NOMO-1 (cell line): ENCODE measurements around the gene KCNIP3.

Source experiments
- DNase-seq, 2 experiments: peaks; one replicate each; lab custom pipeline; 2025; ENCODE audit not compliant: unreplicated experiment in 2 of 2; lab: John Stamatoyannopoulos, UW

KCNIP3 gene

DNA sequence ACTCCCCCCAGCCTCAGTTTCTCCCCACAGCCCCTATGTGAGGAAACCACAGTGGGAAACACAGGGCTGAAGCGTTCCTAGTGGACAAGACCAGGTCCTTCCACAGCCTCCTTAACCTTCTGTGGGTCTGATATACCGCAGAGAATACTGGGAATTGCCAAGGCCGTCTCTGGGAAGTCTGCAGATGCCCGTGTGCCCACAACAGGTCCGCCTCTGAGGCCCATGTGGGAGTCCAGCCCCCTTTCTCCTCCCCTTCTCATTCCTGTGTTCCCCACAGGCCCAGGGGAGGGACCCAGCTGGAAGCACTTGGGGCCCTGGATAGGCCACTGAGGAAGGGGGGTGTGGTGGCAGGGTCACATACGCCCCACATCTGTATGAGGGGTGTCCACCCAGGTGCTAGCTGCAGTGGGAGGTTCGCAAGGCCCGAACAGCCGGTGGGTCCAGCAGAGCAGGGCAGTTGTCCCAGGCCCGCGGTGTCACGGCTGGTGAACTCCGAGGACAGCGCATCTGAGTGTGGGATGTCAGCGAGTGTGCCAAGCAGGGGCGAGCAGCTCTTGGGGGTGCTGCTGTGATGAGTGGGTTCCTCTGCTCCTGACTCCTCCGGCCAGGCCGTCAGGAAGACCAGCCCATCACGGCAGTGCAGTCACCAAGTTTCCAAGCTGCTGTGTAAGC, 2.4 kb upstream of the KCNIP3 start:
- DNase-seq: no peak

DNA sequence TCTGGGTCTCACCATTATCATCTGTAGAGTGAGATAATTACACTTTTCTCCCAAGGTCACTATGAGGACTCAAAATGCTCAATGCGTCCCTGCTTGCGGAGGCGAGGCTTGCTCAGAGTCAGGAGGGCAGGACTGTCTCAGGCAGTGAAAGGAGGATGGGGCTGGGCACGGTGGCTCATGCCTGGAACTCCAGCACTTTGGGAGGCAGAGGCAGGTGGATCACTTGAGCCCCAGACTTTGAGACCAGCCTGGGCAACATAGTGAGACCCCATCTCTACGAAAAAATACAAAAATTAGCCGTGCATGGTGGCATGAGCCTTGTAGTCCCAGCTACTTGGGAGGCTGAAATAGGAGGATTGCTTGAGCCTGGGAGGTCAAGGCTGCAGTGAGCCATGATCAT, 1.8 kb upstream of the KCNIP3 start:
- DNase-seq: no peak

DNA sequence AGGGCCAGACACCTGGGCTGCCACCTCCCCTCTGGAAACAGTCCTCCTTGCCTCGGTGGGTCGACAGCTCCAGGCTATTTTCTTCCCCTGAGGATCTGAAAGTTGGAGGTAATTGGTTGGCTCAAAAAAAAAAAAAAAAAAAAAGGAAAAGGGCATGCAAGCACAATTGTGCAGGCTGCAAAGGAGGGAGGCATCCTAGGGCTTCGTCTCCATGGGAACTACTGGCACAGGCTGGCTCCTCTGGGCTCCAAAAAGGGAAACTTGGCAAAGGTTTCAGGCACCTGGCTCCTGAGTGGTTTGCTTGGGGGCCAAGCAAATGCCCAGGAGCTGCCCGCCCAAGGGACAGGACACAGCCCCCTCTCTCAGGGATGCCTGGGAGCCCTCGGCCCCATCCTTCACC, 1.1 kb upstream of the KCNIP3 start:
- no peak for DNase-seq

DNA sequence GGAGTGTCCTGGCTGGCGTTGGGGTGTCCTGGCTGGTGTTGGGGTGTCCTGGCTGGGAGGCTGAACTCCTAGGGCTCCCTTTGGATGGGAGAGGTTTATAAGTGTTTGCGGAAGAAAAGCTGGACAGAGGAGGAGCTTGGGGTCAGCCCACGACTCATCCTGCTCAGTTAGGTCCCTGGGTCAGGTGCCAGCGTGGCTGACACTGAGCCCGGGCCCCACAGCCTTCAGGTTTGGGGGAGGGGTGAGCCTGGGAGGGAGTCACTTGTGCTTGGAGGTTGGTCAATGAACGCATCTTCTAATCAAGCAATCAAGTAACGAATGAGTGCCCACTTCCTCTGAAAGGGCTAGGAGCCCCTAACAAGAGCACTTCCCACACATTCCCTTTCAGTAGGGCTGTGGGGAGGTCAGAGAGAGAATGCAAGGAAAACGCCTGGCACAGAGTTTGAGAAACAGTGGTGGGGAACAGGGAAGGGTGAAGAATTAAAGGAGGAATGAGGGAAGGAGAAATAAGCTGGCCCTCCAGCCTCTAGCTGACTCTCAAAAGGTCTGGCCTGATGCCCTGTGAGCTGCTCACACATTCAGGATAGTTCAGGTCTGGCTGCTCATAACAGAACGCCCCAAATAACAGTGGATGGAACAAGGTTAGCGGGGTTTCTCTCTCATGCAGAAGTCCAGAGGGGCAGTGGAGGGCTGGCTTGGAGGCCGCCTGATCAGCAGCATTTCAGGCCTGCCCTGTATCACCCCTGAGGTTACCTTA, 670 bp downstream of the KCNIP3 start:
- DNase-seq: no peak

DNA sequence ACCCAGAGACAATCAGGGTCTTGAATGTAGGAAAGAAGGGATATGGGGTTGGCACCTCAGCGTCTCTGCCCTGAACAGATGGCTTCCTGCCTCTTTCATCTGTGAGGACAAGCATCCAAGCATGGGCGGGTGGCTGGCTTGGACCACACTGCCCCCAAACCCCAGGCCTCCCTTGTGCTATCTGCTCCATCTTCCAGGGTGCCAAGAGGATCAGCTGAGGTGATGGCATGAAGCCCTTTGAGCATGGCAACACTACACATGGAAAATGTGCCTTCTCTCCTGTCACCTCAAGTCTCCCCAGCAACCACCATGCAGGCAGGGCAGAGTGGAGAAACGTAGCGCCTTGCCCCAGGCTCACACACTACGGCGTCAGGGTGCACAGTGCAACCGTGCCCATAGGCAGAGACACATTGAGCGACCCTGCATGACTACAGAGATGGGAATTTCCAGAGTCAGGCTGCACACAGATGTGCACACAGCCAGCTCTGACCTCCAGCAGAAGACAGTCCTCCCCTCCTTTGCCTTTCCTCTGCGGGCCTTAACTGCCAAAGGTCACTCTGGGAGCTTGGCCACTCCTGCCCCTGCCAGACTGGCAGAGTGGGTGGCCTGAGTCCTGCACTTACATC, 1.5 kb downstream of the KCNIP3 start:
- no peak for DNase-seq

DNA sequence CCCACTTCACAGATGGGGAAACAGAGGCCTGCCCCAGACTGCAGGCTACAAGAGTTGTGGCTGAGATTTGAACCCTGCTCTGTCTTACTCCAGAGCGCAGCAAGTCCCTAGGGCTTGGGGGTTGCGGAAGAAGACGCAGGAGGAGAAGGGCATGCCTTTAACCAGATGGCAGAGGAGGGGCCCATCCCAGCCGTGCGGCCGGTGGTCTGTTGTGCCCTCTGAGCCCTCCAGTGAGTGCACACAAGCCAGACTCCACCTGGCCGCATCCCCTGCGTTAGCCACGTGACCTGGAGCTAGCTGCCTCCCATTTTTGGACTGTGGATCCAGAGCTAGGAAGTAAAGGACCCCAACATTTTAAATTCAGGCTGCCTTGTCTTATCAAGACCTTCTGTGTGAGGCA, 2.8 kb downstream of the KCNIP3 start:
- no peak for DNase-seq

DNA sequence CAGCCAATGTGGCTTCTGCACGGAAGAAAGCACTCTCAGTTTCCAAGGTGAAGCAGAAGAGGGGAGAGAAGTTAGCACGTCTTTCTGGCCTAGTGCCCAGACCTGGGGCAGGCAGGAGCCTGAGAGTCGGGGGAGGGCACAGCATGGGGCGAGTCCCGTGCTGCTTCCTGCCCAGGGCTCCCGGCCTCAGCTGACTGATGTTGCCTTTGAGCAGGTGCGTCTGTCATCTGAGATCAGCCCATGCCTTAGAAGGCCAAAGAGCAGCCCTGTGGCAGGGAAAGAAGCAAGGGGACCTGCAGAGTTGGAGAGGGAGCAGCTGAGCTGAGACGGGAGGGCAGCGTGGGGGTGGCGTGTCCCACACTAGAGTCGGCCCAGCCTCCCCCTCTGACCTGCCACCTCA, 3.3 kb downstream of the KCNIP3 start:
- DNase-seq: no peak

DNA sequence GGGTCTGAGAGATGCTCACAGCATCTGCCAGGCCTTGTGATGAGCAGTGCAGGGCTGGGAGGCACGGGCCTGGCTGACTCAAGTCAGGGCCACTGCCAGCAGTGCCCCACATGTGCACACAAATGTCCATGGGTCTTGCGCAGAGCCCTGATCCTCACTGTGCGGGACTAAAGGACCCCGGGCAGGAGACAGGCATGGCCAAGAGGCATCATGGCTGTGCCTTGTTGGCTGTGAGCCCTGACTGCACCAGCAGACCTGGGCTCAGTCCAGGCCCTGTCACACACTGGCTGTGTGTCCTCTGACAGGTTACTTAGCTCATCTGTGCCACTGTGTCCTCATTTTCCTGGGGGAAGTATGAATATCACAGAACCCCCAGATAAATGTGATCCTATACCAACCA, 4.0 kb downstream of the KCNIP3 start:
- no peak for DNase-seq

DNA sequence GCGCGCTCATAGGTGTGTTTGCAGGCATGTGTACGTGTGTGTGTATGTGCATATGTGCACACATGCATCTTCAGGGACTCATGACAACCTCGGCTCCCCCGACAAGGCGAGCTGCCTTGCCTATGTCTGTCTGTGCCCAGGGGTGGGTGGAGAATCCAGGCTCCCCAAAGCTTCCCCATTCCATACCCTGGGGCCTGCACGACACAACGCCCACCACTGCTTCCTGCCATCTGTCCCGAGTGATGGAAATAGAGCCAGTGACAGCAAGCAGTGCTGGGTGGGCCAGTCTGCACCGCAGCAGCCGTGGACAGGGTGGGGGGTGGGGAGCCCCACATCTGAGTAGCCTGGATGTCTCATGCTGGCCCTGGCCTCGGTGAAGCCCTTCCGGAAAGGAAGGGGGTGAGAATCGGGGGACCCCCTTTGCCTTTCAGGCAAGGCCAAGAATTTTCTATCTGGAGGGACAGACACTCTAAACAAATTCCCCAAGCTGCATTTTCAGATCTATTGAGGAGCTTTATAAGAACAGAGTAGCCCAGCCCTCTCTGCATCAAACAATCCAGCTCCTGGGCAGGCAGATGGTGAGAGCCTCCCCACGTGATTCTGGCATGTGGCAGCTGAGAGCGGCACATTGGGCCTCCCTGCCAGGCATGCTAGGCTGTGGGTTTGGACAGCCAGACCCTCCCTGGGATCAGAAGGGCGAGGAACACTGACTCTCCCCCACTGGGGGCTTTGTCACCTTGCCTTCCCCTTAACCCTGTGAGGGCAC, 4.9 kb downstream of the KCNIP3 start:
- DNase-seq: no peak

DNA sequence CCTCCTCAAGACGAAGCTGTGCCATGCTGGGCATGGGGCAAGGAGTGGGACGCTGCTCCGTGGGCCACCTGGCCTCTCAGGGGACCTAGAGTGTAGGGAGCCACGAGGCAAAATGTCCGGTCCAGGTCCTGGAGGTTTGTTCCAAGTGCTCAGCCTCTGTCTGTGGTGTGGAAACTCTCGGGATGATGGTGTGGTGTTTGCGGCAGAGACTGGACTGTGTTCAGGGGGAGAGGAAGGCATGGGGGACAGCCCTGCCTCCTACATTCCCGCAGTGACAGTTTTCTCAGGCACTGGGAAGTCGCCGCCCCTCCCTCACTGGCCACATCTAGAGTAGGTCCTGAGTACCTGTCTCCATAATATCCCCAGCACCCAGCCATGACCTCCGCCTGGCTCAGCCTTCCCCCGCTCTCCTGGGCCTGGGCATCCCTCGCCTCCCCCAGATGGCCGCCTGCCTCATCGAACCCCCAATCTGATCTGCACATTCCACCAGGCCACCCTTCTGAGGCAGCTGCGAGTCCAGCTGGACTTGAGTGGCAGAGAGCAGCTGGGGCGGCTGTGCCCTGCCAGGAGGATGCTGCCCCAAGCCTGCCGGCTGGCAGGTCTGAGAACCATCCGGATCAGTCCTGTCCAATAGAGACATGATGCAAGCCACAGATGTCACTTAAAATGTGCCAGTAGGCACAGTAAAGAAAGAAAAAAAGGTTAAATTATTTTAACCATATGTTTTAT, 6.2 kb downstream of the KCNIP3 start:
- no peak for DNase-seq

DNA sequence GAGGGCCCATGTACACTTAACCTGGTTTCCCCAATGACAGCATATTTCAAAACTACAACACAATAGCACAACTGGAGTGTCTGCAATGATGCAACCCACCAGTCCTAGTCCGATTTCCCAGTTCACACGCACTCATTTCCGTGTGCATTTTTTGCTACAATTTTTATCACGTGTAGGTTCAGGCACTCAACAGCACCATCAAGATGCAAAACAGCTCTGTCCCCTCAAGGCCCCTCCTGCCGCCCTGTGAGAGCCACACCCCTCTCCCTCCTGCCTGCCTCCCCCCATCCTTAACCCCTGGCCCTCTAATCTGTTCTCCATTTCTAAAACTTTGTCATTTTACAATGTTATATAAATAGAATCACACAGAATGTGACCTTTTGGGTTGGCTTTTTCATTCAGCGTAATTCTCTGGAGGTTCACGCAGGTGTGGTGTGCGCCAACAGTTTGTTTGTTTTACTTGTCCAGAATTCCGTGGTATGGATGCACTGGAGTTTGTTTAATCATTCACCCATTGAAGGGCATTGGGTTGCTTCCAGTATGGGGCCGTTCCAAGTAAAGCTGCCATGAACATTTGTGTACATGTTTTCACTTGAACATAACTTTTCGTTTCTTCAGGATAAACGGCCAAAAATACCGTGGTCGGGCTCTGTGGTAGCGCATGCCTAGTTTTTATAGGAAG, 8.4 kb downstream of the KCNIP3 start:
- no peak for DNase-seq

DNA sequence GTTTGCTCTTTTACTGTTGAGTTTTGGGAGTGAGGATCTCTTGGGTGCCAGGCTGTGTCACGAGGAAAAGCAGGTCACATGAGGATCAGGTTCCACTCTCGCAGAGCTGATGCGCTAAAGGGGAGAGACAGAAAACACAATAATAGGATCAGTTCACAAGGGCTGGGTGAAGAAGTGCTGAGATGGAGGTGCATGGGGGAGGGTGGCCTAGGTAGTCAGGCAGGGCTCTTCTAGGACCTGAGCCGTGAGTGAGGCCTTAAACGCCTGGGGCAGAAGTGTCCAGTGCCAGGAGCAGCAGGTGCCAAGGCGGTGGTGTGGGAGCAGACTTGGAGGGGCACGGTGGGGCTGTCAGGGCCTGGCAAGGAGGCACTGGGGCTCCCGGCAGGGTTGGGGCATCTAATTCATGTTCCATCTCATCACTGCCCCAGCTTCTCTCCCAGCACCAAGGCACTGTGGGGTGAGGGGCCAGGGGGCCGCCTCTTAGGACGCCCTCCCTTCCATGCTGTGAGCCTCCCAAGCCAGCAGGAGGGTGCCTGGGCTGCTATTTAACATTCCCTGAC, 9.3 kb downstream of the KCNIP3 start:
- DNase-seq: no peak

DNA sequence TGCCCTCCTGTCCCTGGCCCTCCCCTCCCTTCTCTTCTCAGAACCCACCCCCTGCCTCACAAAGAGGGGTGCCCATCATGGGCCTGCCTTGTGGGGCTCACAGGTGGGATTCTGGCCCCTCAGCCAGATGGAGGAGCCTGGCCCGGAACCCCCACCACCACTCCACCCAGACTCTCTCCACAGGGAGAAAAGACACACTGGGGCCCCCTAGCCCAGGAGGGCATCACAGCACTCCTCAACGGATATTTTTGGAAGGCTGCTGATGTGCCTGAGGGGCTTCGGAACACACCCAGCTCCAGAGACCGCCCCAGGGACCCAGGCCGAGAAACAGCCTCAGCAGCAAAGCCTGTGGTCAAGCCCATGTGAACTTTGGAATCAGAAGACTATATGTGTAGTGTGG, 9.9 kb downstream of the KCNIP3 start:
- no peak for DNase-seq

DNA sequence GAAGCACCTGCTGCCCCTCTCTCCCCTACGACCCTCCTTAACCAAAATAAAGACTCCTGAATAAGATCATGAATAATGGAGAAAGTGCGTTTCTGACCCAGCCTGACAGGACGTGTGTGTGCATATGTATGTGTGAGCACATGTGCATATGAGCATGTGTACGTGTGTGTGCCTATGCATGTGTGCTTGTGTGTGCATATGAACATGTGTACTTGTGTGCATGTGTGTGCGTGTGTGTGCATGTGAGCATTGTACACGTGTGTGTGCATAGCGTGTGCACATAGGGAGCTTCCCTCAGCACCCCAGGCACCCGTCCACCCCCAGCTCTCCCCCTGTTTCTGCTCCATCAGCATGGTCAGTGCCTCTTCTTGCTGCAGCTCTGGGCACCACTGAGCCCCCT, 10.7 kb downstream of the KCNIP3 start:
- no peak for DNase-seq

DNA sequence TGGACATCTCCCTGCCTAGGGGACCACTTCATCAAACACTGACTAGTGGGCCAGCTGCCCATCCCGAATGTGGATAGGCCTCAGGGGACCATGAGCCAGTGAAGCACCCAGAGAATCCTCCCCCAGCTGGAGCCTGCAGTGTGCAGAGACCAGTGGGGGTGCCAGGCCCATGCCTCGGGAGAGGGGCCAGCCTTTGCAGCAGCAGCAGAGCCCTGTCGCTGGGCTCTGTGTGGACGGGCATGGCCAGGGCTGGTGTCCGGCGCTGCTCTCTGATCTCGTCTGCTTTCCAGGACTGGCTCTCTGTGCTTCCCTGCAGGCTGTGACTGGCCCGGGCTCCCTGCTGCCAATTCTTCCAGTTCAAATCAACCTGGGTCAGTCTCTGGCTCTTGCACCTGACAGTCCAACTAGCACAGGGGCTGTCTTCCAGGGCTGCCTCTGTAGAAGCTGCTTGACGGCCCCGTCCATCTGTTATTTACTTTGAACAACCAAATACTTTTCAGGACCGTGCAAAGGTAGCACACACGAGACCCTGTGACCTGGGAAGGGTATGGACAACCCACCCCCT, 11.4 kb downstream of the KCNIP3 start:
- DNase-seq: no peak

DNA sequence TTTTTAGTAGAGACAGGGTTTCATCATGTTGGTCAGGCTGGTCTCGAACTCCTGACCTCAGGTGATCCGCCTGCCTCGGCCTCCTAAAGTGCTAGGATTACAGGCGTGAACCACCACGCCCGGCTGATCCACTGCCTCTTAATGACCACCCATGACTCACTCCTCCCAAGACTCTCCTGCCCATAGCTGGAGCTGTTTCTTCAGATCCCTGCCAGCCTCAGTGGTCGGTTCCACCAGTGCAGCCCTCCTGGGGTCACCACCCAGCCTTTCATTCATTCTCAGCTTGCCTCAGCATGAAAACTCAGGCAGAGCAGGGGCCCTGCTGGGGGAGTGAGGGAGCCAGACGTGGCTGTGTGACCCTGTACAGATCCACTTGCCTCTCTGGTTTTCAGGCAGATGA, 12.5 kb downstream of the KCNIP3 start:
- DNase-seq: no peak

DNA sequence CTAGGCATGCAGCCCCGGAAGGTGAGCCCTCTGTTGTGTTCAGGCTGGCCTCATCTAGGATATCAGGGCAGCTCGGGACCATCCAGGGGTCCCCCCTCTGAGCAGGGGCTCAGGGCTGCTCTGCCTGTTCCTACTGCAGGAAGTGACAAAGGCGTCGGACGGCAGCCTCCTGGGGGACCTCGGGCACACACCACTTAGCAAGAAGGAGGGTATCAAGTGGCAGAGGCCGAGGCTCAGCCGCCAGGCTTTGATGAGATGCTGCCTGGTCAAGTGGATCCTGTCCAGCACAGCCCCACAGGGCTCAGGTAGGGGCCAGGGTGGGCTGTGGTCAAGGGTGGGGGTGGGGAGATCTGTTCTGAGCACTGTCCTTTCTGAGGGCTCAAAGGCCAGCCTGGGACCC, 13.1 kb downstream of the KCNIP3 start:
- no peak for DNase-seq

DNA sequence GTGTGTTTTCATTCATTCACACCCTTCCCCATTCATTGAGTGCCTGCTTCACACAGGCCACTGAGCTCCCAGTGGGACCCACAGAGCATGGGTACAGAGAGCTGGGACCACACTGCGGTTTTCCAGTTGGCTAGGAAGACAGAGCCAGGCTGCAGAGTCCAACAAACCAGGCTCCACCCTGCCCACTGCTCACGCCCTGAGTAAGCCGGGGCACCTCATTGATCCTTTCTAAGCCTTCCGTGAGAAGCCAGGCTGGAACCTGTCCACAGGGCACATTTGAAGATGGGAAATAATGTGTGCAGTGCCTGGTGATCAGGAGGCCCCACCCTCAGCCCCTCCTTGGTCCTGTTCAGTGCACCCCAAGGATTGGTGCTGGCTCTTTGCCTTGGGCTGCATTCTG, 13.5 kb downstream of the KCNIP3 start:
- no peak for DNase-seq

DNA sequence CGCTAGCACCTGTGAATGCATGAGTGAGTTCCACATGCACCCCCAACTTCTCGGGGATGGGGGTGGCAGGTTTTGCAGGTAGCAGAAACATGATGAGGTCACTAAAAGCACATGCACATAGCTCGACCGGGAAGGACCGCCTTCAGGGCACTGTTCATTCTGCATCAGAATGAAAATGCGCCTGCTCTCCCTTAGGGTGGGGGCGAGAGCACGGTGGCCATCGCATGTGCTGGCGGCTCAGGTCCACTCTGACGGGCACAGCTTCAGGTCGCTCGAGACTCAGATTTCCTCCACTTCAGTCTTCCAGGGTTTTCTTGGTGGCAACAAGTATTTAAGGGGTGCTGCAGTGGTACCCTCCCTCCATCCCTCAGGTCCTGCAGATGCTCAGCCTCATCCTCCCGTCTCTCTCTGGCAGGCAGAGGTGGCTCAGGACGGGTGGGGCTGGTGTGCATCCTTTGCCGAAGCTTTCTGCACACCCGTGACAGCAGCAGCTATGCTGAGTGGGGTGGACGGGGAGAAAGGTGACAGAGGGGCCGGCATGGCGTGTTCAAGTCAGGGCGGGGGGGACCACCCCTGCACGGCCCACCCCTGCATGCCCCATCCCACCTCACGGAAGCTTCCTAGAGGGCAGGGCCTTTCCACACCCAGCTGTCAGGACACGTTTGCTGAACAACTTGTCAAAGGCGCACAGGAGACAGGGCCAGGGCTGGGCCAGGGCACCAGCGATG, 14.8 kb downstream of the KCNIP3 start:
- DNase-seq: no peak
